ENCODE measurements around the gene TOE1.

DNA sequence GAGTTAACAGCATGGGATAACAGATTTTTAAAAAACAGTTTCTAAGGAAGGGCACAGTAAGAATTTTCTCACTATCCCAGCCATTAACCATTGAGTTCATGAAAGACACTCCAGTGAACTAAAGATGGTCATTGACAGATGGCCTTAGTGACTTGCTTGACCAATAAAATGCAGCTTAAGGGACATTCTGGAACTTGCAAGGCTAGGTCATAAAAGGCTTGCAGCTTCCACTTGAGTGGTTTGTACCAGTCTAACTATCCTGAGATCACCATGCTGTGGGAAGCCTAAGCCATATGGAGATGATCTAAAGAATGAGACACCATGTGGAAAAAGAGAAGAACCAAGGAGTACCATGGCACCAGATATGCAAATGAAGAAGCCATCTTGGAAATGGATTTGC lies 38.2 kb downstream of the TOE1 start:
- TF ChIP-seq, protein P1, sequence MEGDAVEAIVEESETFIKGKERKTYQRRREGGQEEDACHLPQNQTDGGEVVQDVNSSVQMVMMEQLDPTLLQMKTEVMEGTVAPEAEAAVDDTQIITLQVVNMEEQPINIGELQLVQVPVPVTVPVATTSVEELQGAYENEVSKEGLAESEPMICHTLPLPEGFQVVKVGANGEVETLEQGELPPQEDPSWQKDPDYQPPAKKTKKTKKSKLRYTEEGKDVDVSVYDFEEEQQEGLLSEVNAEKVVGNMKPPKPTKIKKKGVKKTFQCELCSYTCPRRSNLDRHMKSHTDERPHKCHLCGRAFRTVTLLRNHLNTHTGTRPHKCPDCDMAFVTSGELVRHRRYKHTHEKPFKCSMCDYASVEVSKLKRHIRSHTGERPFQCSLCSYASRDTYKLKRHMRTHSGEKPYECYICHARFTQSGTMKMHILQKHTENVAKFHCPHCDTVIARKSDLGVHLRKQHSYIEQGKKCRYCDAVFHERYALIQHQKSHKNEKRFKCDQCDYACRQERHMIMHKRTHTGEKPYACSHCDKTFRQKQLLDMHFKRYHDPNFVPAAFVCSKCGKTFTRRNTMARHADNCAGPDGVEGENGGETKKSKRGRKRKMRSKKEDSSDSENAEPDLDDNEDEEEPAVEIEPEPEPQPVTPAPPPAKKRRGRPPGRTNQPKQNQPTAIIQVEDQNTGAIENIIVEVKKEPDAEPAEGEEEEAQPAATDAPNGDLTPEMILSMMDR (conservative IDR thresholded peaks at IDR 0.05; ENCODE audit: low read depth, low read length), result no peak
- TF ChIP-seq EZH2 (IDR thresholded peaks at IDR 0.05; ENCODE audit: low read length, unreplicated experiment), result no peak
- TF ChIP-seq EZH2phosphoT487 (IDR thresholded peaks at IDR 0.05; ENCODE audit: borderline replicate concordance, low read length), result no peak
